Adipocyte (in vitro differentiated cells): ENCODE measurements around the gene C1QA.

Source experiments
- DNase-seq: peaks from one replicate; pipeline ENCODE4 v3.0.0-alpha.2; 2015; ENCODE audit warnings: low read depth
- H3K27me3 ChIP-seq: replicated peaks from 2 replicates; pipeline ENCODE4 v1.7.0; 2013; ENCODE audit warnings: mild to moderate bottlenecking, low read length, moderate library complexity; ENCODE audit not compliant: control insufficient read depth, insufficient read depth
- H3K36me3 ChIP-seq: 2 replicates; pipeline ENCODE4 v1.7.0; 2013; ENCODE audit warnings: low read length, mild to moderate bottlenecking, moderate library complexity; ENCODE audit not compliant: control insufficient read depth, insufficient read depth, severe bottlenecking
- H3K4me1 ChIP-seq: 2 replicates; pipeline ENCODE4 v1.7.0; 2013; ENCODE audit warnings: mild to moderate bottlenecking, low read length, moderate library complexity; ENCODE audit not compliant: control insufficient read depth, insufficient read depth
- H3K4me3 ChIP-seq: 2 replicates; pipeline ENCODE4 v1.7.0; 2013; ENCODE audit warnings: mild to moderate bottlenecking, low read length, moderate library complexity
- H3K9ac ChIP-seq: 2 replicates; pipeline ENCODE4 v1.7.0; 2013; ENCODE audit warnings: mild to moderate bottlenecking, low read length, moderate library complexity
- H3K9me3 ChIP-seq: 2 replicates; pipeline ENCODE4 v1.7.0; 2013; ENCODE audit warnings: mild to moderate bottlenecking, low read length, moderate library complexity; ENCODE audit not compliant: control insufficient read depth

The C1QA gene

GRCh38 chr1:22600071-22600816, 36.2 kb upstream of the C1QA start:
- DNase-seq: no peak
- Histone ChIP-seq H3K4me3 (no peak overlapping the region), H3K27me3 (peaks cover 63% of the 10 kb centered on the region), H3K9ac (no peak overlapping the region), H3K36me3 (no peaks in the 10 kb centered on the region), H3K9me3 (peaks cover 6% of the 10 kb centered on the region), H3K4me1 (no peaks in the 10 kb centered on the region)

DNA sequence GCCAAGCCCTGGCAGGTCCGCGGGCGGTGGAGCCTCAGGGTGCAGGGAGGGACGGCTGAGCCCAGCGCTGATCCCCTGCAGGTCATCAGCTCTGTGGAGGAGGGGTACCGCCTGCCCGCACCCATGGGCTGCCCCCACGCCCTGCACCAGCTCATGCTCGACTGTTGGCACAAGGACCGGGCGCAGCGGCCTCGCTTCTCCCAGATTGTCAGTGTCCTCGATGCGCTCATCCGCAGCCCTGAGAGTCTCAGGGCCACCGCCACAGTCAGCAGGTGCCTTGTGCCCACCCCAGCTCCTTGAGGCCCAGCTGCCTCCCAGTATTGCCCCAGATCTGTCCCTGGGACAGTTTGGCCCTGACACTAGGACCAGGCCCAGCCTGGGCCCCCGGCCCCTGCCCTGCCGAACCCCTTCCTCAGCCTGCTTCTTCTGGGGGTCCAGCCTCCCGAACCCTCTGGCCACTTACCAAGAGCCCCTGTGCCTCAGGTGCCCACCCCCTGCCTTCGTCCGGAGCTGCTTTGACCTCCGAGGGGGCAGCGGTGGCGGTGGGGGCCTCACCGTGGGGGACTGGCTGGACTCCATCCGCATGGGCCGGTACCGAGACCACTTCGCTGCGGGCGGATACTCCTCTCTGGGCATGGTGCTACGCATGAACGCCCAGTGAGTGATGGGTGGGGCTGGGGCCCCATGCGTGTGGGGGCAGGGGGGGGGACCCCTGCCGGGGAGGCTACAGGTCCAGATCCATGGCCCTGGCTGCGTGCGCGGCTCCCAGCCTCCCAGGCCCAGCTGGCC, 35.4 kb upstream of the C1QA start:
- Histone ChIP-seq H3K4me1 (no peaks in the 10 kb centered on the region), H3K27me3 (peaks cover 62% of the 10 kb centered on the region), H3K9ac (no peak overlapping the region), H3K9me3 (peaks cover 6% of the 10 kb centered on the region), H3K36me3 (no peaks in the 10 kb centered on the region), H3K4me3 (no peak overlapping the region)
- no peak for DNase-seq

GRCh38 chr1:22601610-22602009, 34.8 kb upstream of the C1QA start:
- DNase-seq: no peak
- no peaks in the 10 kb centered on the region for H3K36me3 ChIP-seq
- H3K4me3 ChIP-seq: no peak overlapping the region
- H3K27me3 ChIP-seq: peaks cover 66% of the 10 kb centered on the region
- no peaks in the 10 kb centered on the region for H3K4me1 ChIP-seq
- peaks cover 6% of the 10 kb centered on the region for H3K9me3 ChIP-seq
- no peak overlapping the region for H3K9ac ChIP-seq

DNA sequence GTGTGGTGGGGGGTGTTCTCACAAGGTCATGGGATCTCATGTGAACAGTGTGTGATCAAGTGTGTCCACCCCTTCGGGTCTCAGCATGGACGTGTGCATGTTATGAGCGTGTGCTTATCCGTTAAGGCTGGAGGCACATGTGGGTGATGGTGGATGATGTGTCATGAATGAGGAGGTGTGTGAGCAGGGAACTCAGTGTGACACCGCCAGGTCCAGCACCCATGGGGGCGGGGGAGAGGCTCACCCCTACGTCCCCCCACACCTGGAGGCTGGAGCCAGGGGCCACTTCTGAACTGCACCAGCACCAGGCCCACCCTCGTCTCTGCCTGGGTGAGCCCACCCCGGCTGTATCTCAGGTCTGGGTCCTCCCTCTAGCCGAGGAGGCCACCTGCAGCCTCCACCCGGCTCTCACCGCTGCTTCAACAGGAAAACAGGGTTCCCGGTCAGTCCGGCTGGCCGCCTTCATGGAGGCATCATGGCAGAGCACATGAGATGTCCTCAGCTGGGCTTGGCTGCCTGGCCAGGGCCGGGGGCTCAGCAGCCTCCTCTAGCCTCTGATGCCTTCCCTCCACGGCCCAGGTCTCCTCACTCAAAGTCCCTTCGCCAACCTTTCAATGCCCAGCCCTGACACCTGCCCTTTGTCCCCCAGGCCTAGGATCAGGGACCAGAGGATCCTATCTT, 34.2 kb upstream of the C1QA start:
- Histone ChIP-seq H3K9ac (no peak overlapping the region), H3K4me1 (no peaks in the 10 kb centered on the region), H3K9me3 (peaks cover 6% of the 10 kb centered on the region), H3K4me3 (no peak overlapping the region), H3K36me3 (no peaks in the 10 kb centered on the region), H3K27me3 (peaks cover 69% of the 10 kb centered on the region)
- no peak for DNase-seq

GRCh38 chr1:22606161-22606560, 30.3 kb upstream of the C1QA start:
- no peaks in the 10 kb centered on the region for H3K4me1 ChIP-seq
- no peak for DNase-seq
- H3K9ac ChIP-seq: no peak overlapping the region
- peaks cover 6% of the 10 kb centered on the region for H3K9me3 ChIP-seq
- peaks cover 74% of the 10 kb centered on the region for H3K27me3 ChIP-seq
- no peaks in the 10 kb centered on the region for H3K36me3 ChIP-seq
- no peak overlapping the region for H3K4me3 ChIP-seq

GRCh38 chr1:22607154-22607553, 29.3 kb upstream of the C1QA start:
- peaks cover 9% of the 10 kb centered on the region for H3K9me3 ChIP-seq
- DNase-seq: peak; percentile 18
- no peaks in the 10 kb centered on the region for H3K36me3 ChIP-seq
- peaks cover 81% of the 10 kb centered on the region for H3K27me3 ChIP-seq
- no peak overlapping the region for H3K9ac ChIP-seq
- H3K4me1 ChIP-seq: no peaks in the 10 kb centered on the region
- no peak overlapping the region for H3K4me3 ChIP-seq

DNA sequence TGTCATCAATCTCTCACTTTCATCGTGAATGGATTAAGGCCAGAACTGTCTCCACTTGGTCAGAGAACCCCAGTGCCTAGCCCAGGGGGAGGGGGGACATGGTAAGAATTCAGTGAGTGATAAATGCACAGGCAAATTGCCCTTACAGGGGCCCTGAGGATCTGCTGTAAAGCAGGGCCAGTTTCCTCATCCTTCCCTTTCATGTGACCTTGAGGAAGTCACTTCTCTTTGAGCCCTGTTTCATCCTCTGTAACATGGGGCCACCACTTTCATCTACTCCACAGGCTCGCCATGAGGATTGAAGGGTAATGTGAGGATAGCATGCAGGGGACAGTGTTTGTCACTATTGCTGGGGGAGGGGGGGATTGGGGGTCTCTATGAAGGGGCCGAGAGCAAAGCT, 28.1 kb upstream of the C1QA start:
- Histone ChIP-seq H3K9ac (no peak overlapping the region), H3K36me3 (no peaks in the 10 kb centered on the region), H3K4me1 (no peaks in the 10 kb centered on the region), H3K4me3 (no peak overlapping the region), H3K27me3 (peaks cover 83% of the 10 kb centered on the region), H3K9me3 (peaks cover 9% of the 10 kb centered on the region)
- no peak for DNase-seq

GRCh38 chr1:22609291-22609690, 27.1 kb upstream of the C1QA start:
- no peaks in the 10 kb centered on the region for H3K36me3 ChIP-seq
- peaks cover 9% of the 10 kb centered on the region for H3K9me3 ChIP-seq
- no peak overlapping the region for H3K4me3 ChIP-seq
- no peaks in the 10 kb centered on the region for H3K4me1 ChIP-seq
- peaks cover 83% of the 10 kb centered on the region for H3K27me3 ChIP-seq
- DNase-seq: no peak
- H3K9ac ChIP-seq: no peak overlapping the region

GRCh38 chr1:22611530-22611947, 24.9 kb upstream of the C1QA start:
- peaks cover 3% of the 10 kb centered on the region for H3K9me3 ChIP-seq
- peak; percentile 53 for DNase-seq
- no peak overlapping the region for H3K4me3 ChIP-seq
- H3K4me1 ChIP-seq: no peaks in the 10 kb centered on the region
- no peak overlapping the region for H3K9ac ChIP-seq
- peaks cover 82% of the 10 kb centered on the region for H3K27me3 ChIP-seq
- no peaks in the 10 kb centered on the region for H3K36me3 ChIP-seq

DNA sequence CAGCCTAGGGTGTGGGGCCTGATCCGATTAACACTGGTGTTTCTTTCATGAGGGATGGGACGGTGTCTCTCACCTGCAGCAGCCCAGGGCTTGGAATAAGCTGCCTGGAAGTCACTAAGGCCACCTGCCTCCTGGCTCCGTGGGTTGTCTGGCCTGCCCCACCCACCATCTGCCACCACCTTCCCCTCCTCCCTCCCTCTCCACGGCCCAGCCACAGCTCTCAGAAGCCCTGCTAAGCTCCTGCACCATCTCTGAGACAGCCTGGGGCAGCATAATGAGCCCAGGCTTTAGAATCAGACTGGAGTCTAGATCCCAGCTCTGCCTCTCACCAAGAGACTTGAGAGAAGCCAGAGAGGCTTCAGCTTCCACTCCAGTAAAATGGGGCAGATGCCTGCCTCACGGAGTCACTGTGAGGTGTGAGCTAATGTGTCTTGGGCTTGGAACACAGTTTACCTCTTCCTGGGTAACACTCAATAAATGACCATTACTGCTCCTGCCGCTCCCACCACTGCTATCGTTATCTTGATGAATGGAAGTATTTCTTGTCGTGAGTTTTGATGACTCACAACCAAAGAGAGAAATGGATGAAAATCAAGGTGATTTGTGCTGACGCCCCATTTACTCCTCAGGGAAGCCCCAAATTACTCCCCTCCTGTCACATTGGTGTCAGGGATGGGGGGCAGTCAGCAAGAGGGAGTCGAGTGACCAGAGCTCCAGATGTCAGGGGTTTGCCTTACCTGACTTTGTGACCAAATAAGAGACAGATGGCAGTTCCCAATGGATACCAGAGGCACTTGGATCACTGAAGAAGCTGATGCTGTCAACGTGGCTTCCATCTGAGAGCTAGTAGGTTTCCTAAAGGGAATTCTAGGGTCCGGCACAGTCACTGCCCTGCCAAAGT, 23.5 kb upstream of the C1QA start:
- Histone ChIP-seq H3K4me1 (no peaks in the 10 kb centered on the region), H3K4me3 (no peak overlapping the region), H3K9me3 (peaks cover 3% of the 10 kb centered on the region), H3K36me3 (no peaks in the 10 kb centered on the region), H3K27me3 (peaks cover 84% of the 10 kb centered on the region), H3K9ac (no peak overlapping the region)
- no peak for DNase-seq
